SU-DHL-6 (cell line): ENCODE data around the gene EYA2.

Experiments used
- H2AFZ ChIP-seq: fragments of 200-600 bp; sonication (generic); 2 replicates; pipeline ENCODE4 v1.6.1; 2014; ENCODE audit warnings: low read depth, mild to moderate bottlenecking, moderate library complexity, mixed read lengths, antibody characterized with exemption, low read length; ENCODE audit not compliant: severe bottlenecking
- H3F3A ChIP-seq: fragments of 200-600 bp; shearing (Covaris generic); 2 replicates; pipeline ENCODE4 v1.6.0; 2016; ENCODE audit warnings: antibody characterized with exemption, mild to moderate bottlenecking; ENCODE audit not compliant: insufficient read depth
- H3K27ac ChIP-seq: fragments of 200-600 bp; sonication (generic); 2 replicates; pipeline ENCODE4 v1.5.1; 2016; ENCODE audit warnings: low read depth, mild to moderate bottlenecking, low read length, moderate library complexity, mixed read lengths
- H3K27me3 ChIP-seq: fragments of 200-600 bp; sonication (generic), shearing (Covaris generic); 2 replicates; pipeline ENCODE4 v1.6.0; 2014; ENCODE audit warnings: mild to moderate bottlenecking, low read length
- H3K36me3 ChIP-seq: fragments of 200-600 bp; sonication (generic); 2 replicates; pipeline ENCODE4 v1.6.1; 2014; ENCODE audit warnings: mild to moderate bottlenecking, low read length, mixed read lengths
- H3K4me2 ChIP-seq: fragments of 300-600, 200-600 bp; shearing (Covaris generic), sonication (generic); 2 replicates; pipeline ENCODE4 v1.6.0; 2014; ENCODE audit warnings: low read length, low read depth, mild to moderate bottlenecking; ENCODE audit not compliant: poor library complexity, severe bottlenecking
- H3K4me3 ChIP-seq: fragments of 200-600 bp; sonication (generic); 2 replicates; pipeline ENCODE4 v1.5.1; 2014; ENCODE audit warnings: antibody characterized with exemption, low read length, mild to moderate bottlenecking, mixed read lengths; ENCODE audit not compliant: insufficient read depth, poor library complexity, severe bottlenecking
- H3K79me2 ChIP-seq: fragments of 200-600 bp; sonication (generic); 2 replicates; pipeline ENCODE4 v1.6.1; 2014; ENCODE audit warnings: mild to moderate bottlenecking, low read length, moderate library complexity; ENCODE audit not compliant: insufficient read depth
- H3K9ac ChIP-seq: fragments of 200-600 bp; sonication (generic); 2 replicates; pipeline ENCODE4 v1.7.0; 2014; ENCODE audit warnings: mild to moderate bottlenecking, low read length
- H3K9me2 ChIP-seq: fragments of 200-600 bp; sonication (generic); replicated peaks from 2 replicates; pipeline ENCODE4 v1.6.1; 2014; ENCODE audit warnings: low read length; ENCODE audit not compliant: insufficient read depth
- H3K9me3 ChIP-seq: fragments of 200-600 bp; sonication (generic); 2 replicates; pipeline ENCODE4 v1.6.1; 2014; ENCODE audit warnings: low read length, mixed read lengths; ENCODE audit not compliant: insufficient read depth
- H4K20me1 ChIP-seq: fragments of 200-600 bp; sonication (generic); 2 replicates; pipeline ENCODE4 v1.6.1; 2014; ENCODE audit warnings: low read depth, mild to moderate bottlenecking, antibody characterized with exemption, low read length, moderate library complexity, mixed read lengths
- CTCF ChIP-seq: fragments of 200-600 bp; sonication (generic); IDR thresholded peaks from one replicate; pipeline ENCODE4 v1.5.1; 2017; ENCODE audit warnings: antibody characterized with exemption, mild to moderate bottlenecking, low read length, moderate library complexity; ENCODE audit not compliant: insufficient read depth, poor library complexity, severe bottlenecking
- EZH2phosphoT487 ChIP-seq: fragments of 200-600 bp; sonication (generic), shearing (Covaris generic); conservative IDR thresholded peaks from 2 replicates; pipeline ENCODE4 v1.6.1; 2018; ENCODE audit warnings: mild to moderate bottlenecking, antibody characterized with exemption, low read length, moderate library complexity, mixed read lengths

Gene EYA2

DNA sequence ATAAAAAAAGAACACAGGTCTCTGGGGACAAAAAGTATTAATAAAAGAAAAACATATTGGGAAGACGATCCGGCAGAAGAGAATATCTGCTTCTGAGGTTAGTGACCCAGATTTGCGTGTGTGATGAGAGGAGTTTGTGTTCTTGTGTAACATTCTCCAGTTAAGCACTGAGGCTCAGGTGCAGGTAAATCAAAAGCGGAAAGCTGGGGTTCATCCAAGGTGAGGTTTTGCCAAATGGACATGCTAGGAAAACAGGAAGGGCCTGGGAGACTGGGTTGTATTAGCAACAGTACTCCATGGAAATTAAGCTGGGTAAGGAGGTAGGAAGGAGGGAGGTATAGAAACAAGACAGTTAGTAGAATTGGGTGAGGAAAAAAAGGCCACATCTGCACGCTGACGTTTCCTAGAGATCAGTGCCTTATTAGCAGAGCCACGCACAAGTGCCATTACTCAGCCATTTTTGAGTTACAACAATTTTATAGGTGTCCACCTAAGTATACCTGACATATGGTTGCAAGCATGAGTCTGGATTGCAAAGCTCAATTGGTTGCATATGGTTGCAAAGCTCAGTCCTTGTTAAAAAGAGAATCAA, 322.3 kb downstream of the EYA2 start:
- Histone ChIP-seq H3K27ac (no peak overlapping the region), H3K36me3 (peaks cover 34% of the 10 kb centered on the region), H3K9me3 (no peaks in the 10 kb centered on the region), H3F3A (0 out of 2 replicates have a peak, but pooled peaks cover 4% of the 10 kb centered on the region), H3K4me2 (no peak overlapping the region), H4K20me1 (no peaks in the 10 kb centered on the region), H2AFZ (no peak overlapping the region), H3K79me2 (no peaks in the 10 kb centered on the region), H3K9me2 (no peaks in the 10 kb centered on the region), H3K27me3 (no peaks in the 10 kb centered on the region), H3K9ac (no peak overlapping the region), H3K4me3 (no peak overlapping the region)
- no peak for TF ChIP-seq EZH2phosphoT487
- no peak for TF ChIP-seq CTCF

GRCh38 chr20:47217482-47218446, 323.1 kb downstream of the EYA2 start:
- Histone ChIP-seq H4K20me1 (no peaks in the 10 kb centered on the region), H3K27me3 (no peaks in the 10 kb centered on the region), H3K36me3 (peaks cover 33% of the 10 kb centered on the region), H2AFZ (no peak overlapping the region), H3K79me2 (no peaks in the 10 kb centered on the region), H3F3A (0 out of 2 replicates have a peak, but pooled peaks cover 4% of the 10 kb centered on the region), H3K27ac (no peak overlapping the region), H3K9me3 (no peaks in the 10 kb centered on the region), H3K9ac (no peak overlapping the region), H3K4me3 (no peak overlapping the region), H3K4me2 (no peak overlapping the region), H3K9me2 (no peaks in the 10 kb centered on the region)
- TF ChIP-seq EZH2phosphoT487 = no peak
- no peak for TF ChIP-seq CTCF

GRCh38 chr20:47220161-47220582, 325.5 kb downstream of the EYA2 start:
- TF ChIP-seq EZH2phosphoT487 (no peak), CTCF (peak; percentile 73)
- no peak overlapping the region for H3K9ac ChIP-seq
- H2AFZ ChIP-seq = no peak overlapping the region
- H4K20me1 ChIP-seq = no peaks in the 10 kb centered on the region
- peaks cover 4% of the 10 kb centered on the region; the same call in 1 of the 2 replicates for H3F3A ChIP-seq
- H3K27me3 ChIP-seq = no peaks in the 10 kb centered on the region
- peaks cover 30% of the 10 kb centered on the region for H3K36me3 ChIP-seq
- H3K4me3 ChIP-seq = no peak overlapping the region
- no peak overlapping the region for H3K27ac ChIP-seq
- no peaks in the 10 kb centered on the region for H3K9me3 ChIP-seq
- H3K4me2 ChIP-seq = no peak overlapping the region
- no peaks in the 10 kb centered on the region for H3K79me2 ChIP-seq
- H3K9me2 ChIP-seq = no peaks in the 10 kb centered on the region
